GM06990 (cell line): ENCODE results near the gene TRIP11.

Experiments
- DNase-seq: peaks from one replicate; pipeline ENCODE4 v3.0.0-alpha.2; 2011; ENCODE audit not compliant: insufficient read length; ENCODE audit errors: extremely low read depth
- H3K27me3 ChIP-seq: replicated peaks from 2 replicates; pipeline ENCODE4 v1.6.0; 2011; ENCODE audit warnings: low read length; ENCODE audit not compliant: control insufficient read depth, insufficient read depth
- H3K36me3 ChIP-seq: 2 replicates; pipeline ENCODE4 v1.5.1; 2011; ENCODE audit warnings: low read length; ENCODE audit not compliant: control insufficient read depth, insufficient read depth
- H3K4me3 ChIP-seq: replicated peaks from 2 replicates; pipeline ENCODE4 v1.5.1; 2011; ENCODE audit warnings: low read depth, mild to moderate bottlenecking, control low read depth, low read length
- CTCF ChIP-seq: IDR thresholded peaks from 2 replicates; pipeline ENCODE4 v1.5.1; 2011; ENCODE audit warnings: low read length, control low read depth, mild to moderate bottlenecking, inconsistent platforms; ENCODE audit not compliant: insufficient read depth, poor library complexity, severe bottlenecking

The TRIP11 gene

GRCh38 chr14:92033906-92034687, 5.8 kb downstream of the TRIP11 start:
- no peak for DNase-seq
- Histone ChIP-seq H3K4me3 (no peak overlapping the region), H3K36me3 (no peaks in the 10 kb centered on the region), H3K27me3 (no peaks in the 10 kb centered on the region)
- no peak for TF ChIP-seq CTCF

GRCh38 chr14:92033433-92033832, 6.4 kb downstream of the TRIP11 start:
- no peaks in the 10 kb centered on the region for H3K27me3 ChIP-seq
- no peak for DNase-seq
- H3K36me3 ChIP-seq, result peaks cover 1% of the 10 kb centered on the region; the same call in 1 of the 2 replicates
- TF ChIP-seq CTCF, result no peak
- H3K4me3 ChIP-seq, result no peak overlapping the region

- peaks cover 1% of the 10 kb centered on the region; the same call in 1 of the 2 replicates for H3K36me3 ChIP-seq
- no peak for DNase-seq
- no peaks in the 10 kb centered on the region for H3K27me3 ChIP-seq
- H3K4me3 ChIP-seq, result no peak overlapping the region
- TF ChIP-seq CTCF, result no peak
These were observed 13.2 kb downstream of the TRIP11 start for GRCh38 chr14:92026548-92027190.

GRCh38 chr14:92022036-92022435, 17.8 kb downstream of the TRIP11 start:
- no peaks in the 10 kb centered on the region; the same call in 1 of the 2 replicates for H3K36me3 ChIP-seq
- no peak overlapping the region for H3K4me3 ChIP-seq
- TF ChIP-seq CTCF, result no peak
- H3K27me3 ChIP-seq, result no peaks in the 10 kb centered on the region
- no peak for DNase-seq

GRCh38 chr14:92021523-92021922, 18.3 kb downstream of the TRIP11 start:
- no peak for TF ChIP-seq CTCF
- no peak for DNase-seq

More at GRCh38 chr14:92021523-92021922, 18.3 kb downstream of the TRIP11 start:
- H3K4me3 ChIP-seq, result no peak overlapping the region
- H3K36me3 ChIP-seq, result no peaks in the 10 kb centered on the region; the same call in 1 of the 2 replicates
- H3K27me3 ChIP-seq, result no peaks in the 10 kb centered on the region
